ENCODE data around the gene TMCC2.

Gene TMCC2

DNA sequence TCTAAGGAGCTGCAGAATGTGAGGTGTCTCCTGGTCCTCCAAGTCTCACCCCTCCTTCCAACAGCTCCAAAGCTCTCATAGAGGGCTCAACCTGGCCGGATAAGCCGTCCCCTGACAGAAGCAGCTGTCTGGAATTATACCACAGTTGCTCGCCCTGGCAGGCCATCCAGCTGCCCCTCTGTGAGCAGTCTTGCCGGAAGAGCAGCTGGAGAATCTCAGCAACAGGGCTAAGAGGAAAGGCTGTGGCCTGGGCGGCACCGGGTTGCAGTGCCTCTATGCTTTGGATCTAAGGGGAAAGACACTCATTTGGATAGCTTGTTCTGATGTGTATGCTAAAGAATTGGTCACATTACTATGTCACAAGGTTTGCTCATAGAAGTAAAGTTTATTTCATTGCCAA lies 12.4 kb downstream of the TMCC2 start:
- no peaks in the 10 kb centered on the region for H3K9me3 Mint-ChIP-seq
- DNase-seq (ENCODE audit: low spot score in 2 of 2) = no peak
- no peak overlapping the region for H3K4me3 Mint-ChIP-seq
- peaks cover 12% of the 10 kb centered on the region for H3K4me1 Mint-ChIP-seq
- peaks cover 2% of the 10 kb centered on the region for H3K36me3 Mint-ChIP-seq
- ATAC-seq (ENCODE audit: low read depth) = no peak
- H3K27me3 Mint-ChIP-seq = peaks cover 10% of the 10 kb centered on the region
- no peak overlapping the region for H3K27ac Mint-ChIP-seq

GRCh38 chr1:205240569-205240968 lies 12.8 kb downstream of the TMCC2 start:
- Mint-ChIP-seq H3K4me3 (no peak overlapping the region), H3K27ac (no peak overlapping the region), H3K9me3 (no peaks in the 10 kb centered on the region), H3K4me1 (peaks cover 12% of the 10 kb centered on the region), H3K27me3 (peaks cover 9% of the 10 kb centered on the region), H3K36me3 (peaks cover 2% of the 10 kb centered on the region)
- ATAC-seq (ENCODE audit: low read depth) (no peak), DNase-seq (ENCODE audit: low spot score in 2 of 2) (no peak)

GRCh38 chr1:205241366-205242030 lies 13.8 kb downstream of the TMCC2 start:
- no peaks in the 10 kb centered on the region for H3K9me3 Mint-ChIP-seq
- H3K27ac Mint-ChIP-seq = no peak overlapping the region
- H3K27me3 Mint-ChIP-seq = peaks cover 7% of the 10 kb centered on the region
- peaks cover 11% of the 10 kb centered on the region for H3K4me1 Mint-ChIP-seq
- no peak overlapping the region for H3K4me3 Mint-ChIP-seq
- peaks cover 1% of the 10 kb centered on the region for H3K36me3 Mint-ChIP-seq
- ATAC-seq (ENCODE audit: low read depth) (no peak), DNase-seq (ENCODE audit: low spot score in 2 of 2) (no peak)

GRCh38 chr1:205243350-205244191 lies 15.8 kb downstream of the TMCC2 start:
- no peak for ATAC-seq (ENCODE audit: low read depth)
- Mint-ChIP-seq H3K4me3 (no peak overlapping the region), H3K9me3 (no peaks in the 10 kb centered on the region), H3K27ac (no peak overlapping the region), H3K36me3 (no peaks in the 10 kb centered on the region), H3K4me1 (no peaks in the 10 kb centered on the region), H3K27me3 (peaks cover 2% of the 10 kb centered on the region)
- no peak for DNase-seq (ENCODE audit: low spot score in 2 of 2)

- Mint-ChIP-seq H3K27me3 (no peaks in the 10 kb centered on the region), H3K4me1 (no peaks in the 10 kb centered on the region)
Measured at GRCh38 chr1:205244384-205244783, 16.6 kb downstream of the TMCC2 start.

DNA sequence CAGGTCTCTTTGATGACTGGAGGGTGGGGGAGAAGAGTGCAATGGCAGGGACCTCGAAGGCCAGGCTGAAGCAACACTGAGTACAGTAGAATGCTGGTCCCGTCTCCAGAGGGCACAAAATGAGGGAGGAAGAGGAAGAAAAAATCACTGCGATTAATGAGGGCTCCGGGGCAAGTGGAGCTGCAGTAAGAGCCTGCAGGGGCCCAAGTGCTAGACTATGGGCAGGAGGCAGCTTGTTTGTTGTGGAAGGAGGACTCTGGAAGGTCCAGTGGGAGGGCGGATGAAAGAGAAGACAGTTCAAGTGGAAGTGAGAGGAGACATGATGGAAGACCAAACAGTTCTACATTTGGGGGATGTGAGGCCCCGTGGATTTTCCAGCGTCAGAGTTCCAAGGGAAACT lies 17.4 kb downstream of the TMCC2 start:
- Mint-ChIP-seq H3K27me3 (no peaks in the 10 kb centered on the region), H3K4me1 (no peaks in the 10 kb centered on the region), H3K27ac (no peak overlapping the region), H3K4me3 (no peak overlapping the region), H3K9me3 (no peaks in the 10 kb centered on the region), H3K36me3 (no peaks in the 10 kb centered on the region)
- ATAC-seq (ENCODE audit: low read depth) (no peak), DNase-seq (ENCODE audit: low spot score in 2 of 2) (no peak)

More at GRCh38 chr1:205244384-205244783, 16.6 kb downstream of the TMCC2 start:
- DNase-seq (ENCODE audit: low spot score in 2 of 2) (no peak), ATAC-seq (ENCODE audit: low read depth) (no peak)
- no peak overlapping the region for H3K27ac Mint-ChIP-seq
- H3K4me3 Mint-ChIP-seq = no peak overlapping the region
- no peaks in the 10 kb centered on the region for H3K9me3 Mint-ChIP-seq
- no peaks in the 10 kb centered on the region for H3K36me3 Mint-ChIP-seq

DNA sequence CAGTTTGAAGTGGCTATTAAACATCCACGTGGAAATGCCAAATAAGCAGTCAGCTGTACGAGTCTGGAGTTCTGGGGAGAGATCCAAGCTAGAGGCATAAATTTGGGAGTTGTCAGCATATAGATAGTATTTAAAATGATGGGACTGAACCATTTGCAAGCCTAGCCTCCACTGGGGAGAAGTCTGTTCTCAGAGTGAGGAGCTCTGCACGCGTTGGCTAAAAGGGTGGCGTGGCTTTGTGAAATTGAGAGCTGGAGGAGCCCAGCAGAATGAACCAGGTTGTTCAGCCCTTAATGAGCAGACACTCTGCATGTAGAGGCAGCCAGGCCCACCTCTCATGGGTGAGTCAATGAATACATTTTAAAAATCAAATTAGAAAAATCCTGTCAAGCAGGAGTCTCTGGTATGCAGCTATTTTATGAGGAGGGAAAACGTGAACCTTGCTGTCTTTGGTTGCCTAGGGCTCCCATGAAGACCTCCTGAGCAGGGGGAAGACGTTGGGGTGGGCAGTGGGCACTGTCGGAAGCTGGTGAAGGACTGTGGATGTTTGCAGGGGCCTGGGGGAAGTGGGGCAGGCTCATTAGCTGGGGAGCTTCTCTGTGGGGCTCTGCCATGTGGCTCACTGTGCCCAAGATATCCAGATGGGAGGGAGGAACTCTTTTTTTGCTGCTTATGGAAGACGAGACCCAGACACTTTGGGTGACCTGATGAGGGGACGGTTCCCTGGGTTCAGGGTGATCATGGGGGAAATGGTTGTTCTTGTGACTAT lies 18.8 kb downstream of the TMCC2 start:
- H3K36me3 Mint-ChIP-seq = no peaks in the 10 kb centered on the region
- ATAC-seq (ENCODE audit: low read depth) = no peak

GRCh38 chr1:205247130-205247921 lies 19.6 kb downstream of the TMCC2 start:
- peak; percentile 29 for ATAC-seq (ENCODE audit: low read depth)
- Mint-ChIP-seq H3K36me3 (no peaks in the 10 kb centered on the region), H3K27me3 (no peaks in the 10 kb centered on the region), H3K9me3 (no peaks in the 10 kb centered on the region), H3K4me1 (no peaks in the 10 kb centered on the region), H3K4me3 (no peak overlapping the region), H3K27ac (no peak overlapping the region)
- DNase-seq (ENCODE audit: low spot score in 2 of 2) = no peak

More for the DNA sequence above, 18.8 kb downstream of the TMCC2 start:
- H3K9me3 Mint-ChIP-seq = no peaks in the 10 kb centered on the region
- H3K27ac Mint-ChIP-seq = no peak overlapping the region
- no peak overlapping the region for H3K4me3 Mint-ChIP-seq
- H3K4me1 Mint-ChIP-seq = no peaks in the 10 kb centered on the region
- H3K27me3 Mint-ChIP-seq = no peaks in the 10 kb centered on the region
- no peak for DNase-seq (ENCODE audit: low spot score in 2 of 2)

GRCh38 chr1:205248793-205249601 lies 21.3 kb downstream of the TMCC2 start:
- H3K27me3 Mint-ChIP-seq = no peaks in the 10 kb centered on the region
- no peaks in the 10 kb centered on the region for H3K9me3 Mint-ChIP-seq
- H3K4me3 Mint-ChIP-seq = no peak overlapping the region
- ATAC-seq (ENCODE audit: low read depth) (no peak), DNase-seq (ENCODE audit: low spot score in 2 of 2) (no peak)
- H3K36me3 Mint-ChIP-seq = no peaks in the 10 kb centered on the region
- no peak overlapping the region for H3K27ac Mint-ChIP-seq
- H3K4me1 Mint-ChIP-seq = no peaks in the 10 kb centered on the region

- Mint-ChIP-seq H3K4me3 (no peak overlapping the region), H3K4me1 (no peaks in the 10 kb centered on the region), H3K27ac (no peak overlapping the region), H3K27me3 (no peaks in the 10 kb centered on the region), H3K9me3 (no peaks in the 10 kb centered on the region), H3K36me3 (no peaks in the 10 kb centered on the region)
- ATAC-seq (ENCODE audit: low read depth) = no peak
- no peak for DNase-seq (ENCODE audit: low spot score in 2 of 2)
Measured at GRCh38 chr1:205249651-205250050, 21.9 kb downstream of the TMCC2 start.

- Mint-ChIP-seq H3K36me3 (no peaks in the 10 kb centered on the region), H3K27ac (no peak overlapping the region), H3K4me3 (no peak overlapping the region), H3K9me3 (no peaks in the 10 kb centered on the region), H3K4me1 (no peaks in the 10 kb centered on the region), H3K27me3 (no peaks in the 10 kb centered on the region)
- ATAC-seq (ENCODE audit: low read depth) (no peak), DNase-seq (ENCODE audit: low spot score in 2 of 2) (no peak)
Measured at GRCh38 chr1:205250699-205251098, 23.0 kb downstream of the TMCC2 start.

DNA sequence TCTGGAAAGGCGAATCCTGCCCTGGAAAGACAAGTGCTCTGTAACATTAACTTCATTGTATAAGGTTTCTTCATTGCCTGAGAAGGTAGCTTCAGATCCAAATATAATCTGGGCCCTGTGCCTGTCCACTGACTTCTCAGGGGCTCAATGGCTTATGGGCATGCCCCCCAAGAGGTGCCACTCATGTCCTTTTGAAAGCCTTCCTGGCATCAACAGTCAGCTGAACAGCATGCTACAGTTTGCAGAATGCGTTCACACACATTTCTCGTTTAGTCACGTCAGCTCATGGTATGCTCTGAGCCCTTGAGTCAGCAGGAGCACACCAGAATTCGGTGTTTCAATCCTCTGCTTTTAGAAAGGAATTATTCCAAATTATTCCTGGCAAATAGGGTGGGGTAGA lies 23.8 kb downstream of the TMCC2 start:
- no peaks in the 10 kb centered on the region for H3K9me3 Mint-ChIP-seq
- H3K27ac Mint-ChIP-seq = no peak overlapping the region
- ATAC-seq (ENCODE audit: low read depth) (no peak), DNase-seq (ENCODE audit: low spot score in 2 of 2) (no peak)
- peaks cover 5% of the 10 kb centered on the region for H3K4me1 Mint-ChIP-seq
- no peaks in the 10 kb centered on the region for H3K36me3 Mint-ChIP-seq
- H3K27me3 Mint-ChIP-seq = peaks cover 2% of the 10 kb centered on the region
- no peak overlapping the region for H3K4me3 Mint-ChIP-seq
